ENCODE data around the gene WFIKKN1. TPM values are rescaled to one million over a fixed set of nuclear protein-coding genes. Genes with fewer than 3 reads are reported as not detected.

Gene WFIKKN1
- total and polyA plus RNA-seq, 2 of the 13 experiments (the other 11 are each of a cell fraction or from before 2014, with no cell fraction given): 1.7 to 4.9 TPM

DNA sequence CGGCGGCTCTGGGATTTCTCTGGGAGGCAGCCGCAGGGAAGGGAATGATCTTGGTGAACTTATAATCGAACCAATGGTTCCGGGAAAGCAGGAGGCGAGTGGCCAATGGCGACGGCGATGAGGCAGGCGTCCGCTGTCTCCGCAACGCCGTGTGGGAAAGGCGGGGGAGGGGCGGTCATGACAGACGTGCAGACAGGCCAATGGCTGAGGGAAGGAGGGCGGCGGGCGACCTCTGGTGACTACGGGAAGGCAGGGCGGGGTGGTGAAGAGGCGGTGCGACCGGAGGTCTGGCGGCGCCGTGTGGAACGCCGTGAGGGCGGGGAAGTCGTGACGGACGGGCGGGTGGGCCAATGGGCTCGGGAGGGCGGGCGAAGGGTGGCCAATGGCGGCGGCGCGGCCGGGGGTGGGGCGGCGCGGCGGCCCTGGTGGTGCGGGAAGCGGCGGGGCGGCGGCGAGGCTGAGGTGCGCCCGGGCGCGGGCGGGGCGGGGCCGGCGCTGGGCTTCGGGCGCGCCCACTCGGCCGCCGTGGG lies 41.1 kb upstream of the WFIKKN1 start, which contains the start of gene RAB40C (continued):
- TF ChIP-seq, protein P1, sequence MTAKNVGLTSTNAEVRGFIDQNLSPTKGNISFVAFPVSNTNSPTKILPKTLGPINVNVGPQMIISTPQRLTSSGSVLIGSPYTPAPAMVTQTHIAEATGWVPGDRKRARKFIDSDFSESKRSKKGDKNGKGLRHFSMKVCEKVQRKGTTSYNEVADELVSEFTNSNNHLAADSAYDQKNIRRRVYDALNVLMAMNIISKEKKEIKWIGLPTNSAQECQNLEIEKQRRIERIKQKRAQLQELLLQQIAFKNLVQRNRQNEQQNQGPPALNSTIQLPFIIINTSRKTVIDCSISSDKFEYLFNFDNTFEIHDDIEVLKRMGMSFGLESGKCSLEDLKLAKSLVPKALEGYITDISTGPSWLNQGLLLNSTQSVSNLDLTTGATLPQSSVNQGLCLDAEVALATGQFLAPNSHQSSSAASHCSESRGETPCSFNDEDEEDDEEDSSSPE (CRISPR knock-in tag; IDR thresholded peaks at IDR 0.05): no peak
- TF ChIP-seq ZBTB7B (CRISPR knock-in tag; IDR thresholded peaks at IDR 0.05) (no peak), ZNF124 (CRISPR knock-in tag; IDR thresholded peaks at IDR 0.05) (no peak), NR1H2 (CRISPR knock-in tag; IDR thresholded peaks at IDR 0.05; ENCODE audit: borderline replicate concordance, low read depth) (no peak), MEIS1 (CRISPR knock-in tag; IDR thresholded peaks at IDR 0.05; ENCODE audit: borderline replicate concordance) (no peak), NR2F6 (IDR thresholded peaks at IDR 0.05) (no peak), NR2F6 (CRISPR knock-in tag; IDR thresholded peaks at IDR 0.05) (no peak), ZEB1 (IDR thresholded peaks at IDR 0.05; ENCODE audit: insufficient replicate concordance, low read depth) (no peak), FOXA3 (CRISPR knock-in tag; IDR thresholded peaks at IDR 0.05) (no peak), ZNF547 (CRISPR knock-in tag; IDR thresholded peaks at IDR 0.05) (no peak), ZSCAN30 (CRISPR knock-in tag; IDR thresholded peaks at IDR 0.05) (no peak)
- TF ChIP-seq, protein P2, sequence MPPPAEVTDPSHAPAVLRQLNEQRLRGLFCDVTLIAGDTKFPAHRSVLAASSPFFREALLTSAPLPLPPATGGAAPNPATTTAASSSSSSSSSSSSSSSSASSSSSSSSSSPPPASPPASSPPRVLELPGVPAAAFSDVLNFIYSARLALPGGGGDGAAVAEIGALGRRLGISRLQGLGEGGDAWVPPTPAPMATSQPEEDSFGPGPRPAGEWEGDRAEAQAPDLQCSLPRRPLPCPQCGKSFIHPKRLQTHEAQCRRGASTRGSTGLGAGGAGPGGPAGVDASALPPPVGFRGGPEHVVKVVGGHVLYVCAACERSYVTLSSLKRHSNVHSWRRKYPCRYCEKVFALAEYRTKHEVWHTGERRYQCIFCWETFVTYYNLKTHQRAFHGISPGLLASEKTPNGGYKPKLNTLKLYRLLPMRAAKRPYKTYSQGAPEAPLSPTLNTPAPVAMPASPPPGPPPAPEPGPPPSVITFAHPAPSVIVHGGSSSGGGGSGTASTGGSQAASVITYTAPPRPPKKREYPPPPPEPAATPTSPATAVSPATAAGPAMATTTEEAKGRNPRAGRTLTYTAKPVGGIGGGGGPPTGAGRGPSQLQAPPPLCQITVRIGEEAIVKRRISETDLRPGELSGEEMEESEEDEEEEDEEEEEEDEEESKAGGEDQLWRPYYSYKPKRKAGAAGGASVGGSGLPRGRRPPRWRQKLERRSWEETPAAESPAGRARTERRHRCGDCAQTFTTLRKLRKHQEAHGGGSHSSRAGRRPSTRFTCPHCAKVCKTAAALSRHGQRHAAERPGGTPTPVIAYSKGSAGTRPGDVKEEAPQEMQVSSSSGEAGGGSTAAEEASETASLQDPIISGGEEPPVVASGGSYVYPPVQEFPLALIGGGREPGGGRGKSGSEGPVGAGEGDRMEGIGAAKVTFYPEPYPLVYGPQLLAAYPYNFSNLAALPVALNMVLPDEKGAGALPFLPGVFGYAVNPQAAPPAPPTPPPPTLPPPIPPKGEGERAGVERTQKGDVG (CRISPR knock-in tag; IDR thresholded peaks at IDR 0.05; ENCODE audit: borderline replicate concordance): no peak
- TF ChIP-seq, protein P3, sequence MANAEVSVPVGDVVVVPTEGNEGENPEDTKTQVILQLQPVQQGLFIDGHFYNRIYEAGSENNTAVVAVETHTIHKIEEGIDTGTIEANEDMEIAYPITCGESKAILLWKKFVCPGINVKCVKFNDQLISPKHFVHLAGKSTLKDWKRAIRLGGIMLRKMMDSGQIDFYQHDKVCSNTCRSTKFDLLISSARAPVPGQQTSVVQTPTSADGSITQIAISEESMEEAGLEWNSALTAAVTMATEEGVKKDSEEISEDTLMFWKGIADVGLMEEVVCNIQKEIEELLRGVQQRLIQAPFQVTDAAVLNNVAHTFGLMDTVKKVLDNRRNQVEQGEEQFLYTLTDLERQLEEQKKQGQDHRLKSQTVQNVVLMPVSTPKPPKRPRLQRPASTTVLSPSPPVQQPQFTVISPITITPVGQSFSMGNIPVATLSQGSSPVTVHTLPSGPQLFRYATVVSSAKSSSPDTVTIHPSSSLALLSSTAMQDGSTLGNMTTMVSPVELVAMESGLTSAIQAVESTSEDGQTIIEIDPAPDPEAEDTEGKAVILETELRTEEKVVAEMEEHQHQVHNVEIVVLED (CRISPR knock-in tag; IDR thresholded peaks at IDR 0.05; ENCODE audit: borderline replicate concordance): peak; percentile 51; the same call in 1 of the 2 replicates
- TF ChIP-seq, protein P4, sequence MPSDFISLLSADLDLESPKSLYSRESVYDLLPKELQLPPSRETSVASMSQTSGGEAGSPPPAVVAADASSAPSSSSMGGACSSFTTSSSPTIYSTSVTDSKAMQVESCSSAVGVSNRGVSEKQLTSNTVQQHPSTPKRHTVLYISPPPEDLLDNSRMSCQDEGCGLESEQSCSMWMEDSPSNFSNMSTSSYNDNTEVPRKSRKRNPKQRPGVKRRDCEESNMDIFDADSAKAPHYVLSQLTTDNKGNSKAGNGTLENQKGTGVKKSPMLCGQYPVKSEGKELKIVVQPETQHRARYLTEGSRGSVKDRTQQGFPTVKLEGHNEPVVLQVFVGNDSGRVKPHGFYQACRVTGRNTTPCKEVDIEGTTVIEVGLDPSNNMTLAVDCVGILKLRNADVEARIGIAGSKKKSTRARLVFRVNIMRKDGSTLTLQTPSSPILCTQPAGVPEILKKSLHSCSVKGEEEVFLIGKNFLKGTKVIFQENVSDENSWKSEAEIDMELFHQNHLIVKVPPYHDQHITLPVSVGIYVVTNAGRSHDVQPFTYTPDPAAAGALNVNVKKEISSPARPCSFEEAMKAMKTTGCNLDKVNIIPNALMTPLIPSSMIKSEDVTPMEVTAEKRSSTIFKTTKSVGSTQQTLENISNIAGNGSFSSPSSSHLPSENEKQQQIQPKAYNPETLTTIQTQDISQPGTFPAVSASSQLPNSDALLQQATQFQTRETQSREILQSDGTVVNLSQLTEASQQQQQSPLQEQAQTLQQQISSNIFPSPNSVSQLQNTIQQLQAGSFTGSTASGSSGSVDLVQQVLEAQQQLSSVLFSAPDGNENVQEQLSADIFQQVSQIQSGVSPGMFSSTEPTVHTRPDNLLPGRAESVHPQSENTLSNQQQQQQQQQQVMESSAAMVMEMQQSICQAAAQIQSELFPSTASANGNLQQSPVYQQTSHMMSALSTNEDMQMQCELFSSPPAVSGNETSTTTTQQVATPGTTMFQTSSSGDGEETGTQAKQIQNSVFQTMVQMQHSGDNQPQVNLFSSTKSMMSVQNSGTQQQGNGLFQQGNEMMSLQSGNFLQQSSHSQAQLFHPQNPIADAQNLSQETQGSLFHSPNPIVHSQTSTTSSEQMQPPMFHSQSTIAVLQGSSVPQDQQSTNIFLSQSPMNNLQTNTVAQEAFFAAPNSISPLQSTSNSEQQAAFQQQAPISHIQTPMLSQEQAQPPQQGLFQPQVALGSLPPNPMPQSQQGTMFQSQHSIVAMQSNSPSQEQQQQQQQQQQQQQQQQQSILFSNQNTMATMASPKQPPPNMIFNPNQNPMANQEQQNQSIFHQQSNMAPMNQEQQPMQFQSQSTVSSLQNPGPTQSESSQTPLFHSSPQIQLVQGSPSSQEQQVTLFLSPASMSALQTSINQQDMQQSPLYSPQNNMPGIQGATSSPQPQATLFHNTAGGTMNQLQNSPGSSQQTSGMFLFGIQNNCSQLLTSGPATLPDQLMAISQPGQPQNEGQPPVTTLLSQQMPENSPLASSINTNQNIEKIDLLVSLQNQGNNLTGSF (CRISPR knock-in tag; IDR thresholded peaks at IDR 0.05): no peak
- TF ChIP-seq, protein P5, sequence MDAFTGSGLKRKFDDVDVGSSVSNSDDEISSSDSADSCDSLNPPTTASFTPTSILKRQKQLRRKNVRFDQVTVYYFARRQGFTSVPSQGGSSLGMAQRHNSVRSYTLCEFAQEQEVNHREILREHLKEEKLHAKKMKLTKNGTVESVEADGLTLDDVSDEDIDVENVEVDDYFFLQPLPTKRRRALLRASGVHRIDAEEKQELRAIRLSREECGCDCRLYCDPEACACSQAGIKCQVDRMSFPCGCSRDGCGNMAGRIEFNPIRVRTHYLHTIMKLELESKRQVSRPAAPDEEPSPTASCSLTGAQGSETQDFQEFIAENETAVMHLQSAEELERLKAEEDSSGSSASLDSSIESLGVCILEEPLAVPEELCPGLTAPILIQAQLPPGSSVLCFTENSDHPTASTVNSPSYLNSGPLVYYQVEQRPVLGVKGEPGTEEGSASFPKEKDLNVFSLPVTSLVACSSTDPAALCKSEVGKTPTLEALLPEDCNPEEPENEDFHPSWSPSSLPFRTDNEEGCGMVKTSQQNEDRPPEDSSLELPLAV (CRISPR knock-in tag; conservative IDR thresholded peaks at IDR 0.05; ENCODE audit: low read depth): no peak
